GOT3 (cell line): ENCODE measurements around the gene CTNNBL1.

ENCODE experiments used
- DNase-seq: peaks from one replicate; lab custom pipeline; 2025; ENCODE audit warnings: mixed read lengths; lab: John Stamatoyannopoulos, UW

Gene CTNNBL1

DNA sequence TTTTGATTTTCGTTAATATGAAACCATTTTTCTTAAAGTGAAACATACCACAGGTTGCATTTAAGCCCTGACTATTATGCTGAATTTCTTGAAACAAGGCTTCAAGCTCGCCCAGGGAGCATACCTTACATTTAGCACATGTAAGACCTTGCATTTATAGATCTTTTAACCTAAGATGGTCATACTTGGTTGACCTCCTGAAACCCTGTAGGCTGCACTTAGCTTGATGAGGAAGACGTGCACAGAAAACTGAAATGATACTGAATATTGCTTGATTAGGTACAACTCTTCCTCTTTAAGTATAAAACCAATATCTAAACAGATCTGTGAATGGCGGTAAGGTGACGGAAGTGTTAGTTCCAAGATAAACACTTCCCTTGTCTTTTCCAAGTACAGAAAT is 82.2 kb downstream of the CTNNBL1 start:
- no peak for DNase-seq

DNA sequence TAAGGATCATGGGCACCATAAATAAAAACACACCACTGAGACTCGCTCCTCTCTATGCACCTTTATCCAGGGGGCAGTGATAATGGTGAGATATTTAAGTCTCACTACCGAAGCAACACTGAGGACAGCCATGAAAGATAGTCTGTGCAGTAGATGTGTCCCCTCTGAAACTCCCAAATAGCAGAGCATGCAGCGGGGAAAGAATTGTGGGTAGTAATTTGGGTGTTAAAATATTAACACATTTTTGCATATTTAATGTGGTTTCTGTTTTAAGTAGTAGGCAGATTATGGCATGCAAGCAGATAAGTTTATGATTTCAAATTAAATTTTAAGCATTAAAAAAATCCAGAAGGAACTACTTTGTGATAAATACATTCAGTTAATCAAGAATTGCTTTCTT is 82.7 kb downstream of the CTNNBL1 start:
- DNase-seq: no peak

- DNase-seq: no peak
Measured at GRCh38 chr20:37777012-37777950, 83.5 kb downstream of the CTNNBL1 start.

DNA sequence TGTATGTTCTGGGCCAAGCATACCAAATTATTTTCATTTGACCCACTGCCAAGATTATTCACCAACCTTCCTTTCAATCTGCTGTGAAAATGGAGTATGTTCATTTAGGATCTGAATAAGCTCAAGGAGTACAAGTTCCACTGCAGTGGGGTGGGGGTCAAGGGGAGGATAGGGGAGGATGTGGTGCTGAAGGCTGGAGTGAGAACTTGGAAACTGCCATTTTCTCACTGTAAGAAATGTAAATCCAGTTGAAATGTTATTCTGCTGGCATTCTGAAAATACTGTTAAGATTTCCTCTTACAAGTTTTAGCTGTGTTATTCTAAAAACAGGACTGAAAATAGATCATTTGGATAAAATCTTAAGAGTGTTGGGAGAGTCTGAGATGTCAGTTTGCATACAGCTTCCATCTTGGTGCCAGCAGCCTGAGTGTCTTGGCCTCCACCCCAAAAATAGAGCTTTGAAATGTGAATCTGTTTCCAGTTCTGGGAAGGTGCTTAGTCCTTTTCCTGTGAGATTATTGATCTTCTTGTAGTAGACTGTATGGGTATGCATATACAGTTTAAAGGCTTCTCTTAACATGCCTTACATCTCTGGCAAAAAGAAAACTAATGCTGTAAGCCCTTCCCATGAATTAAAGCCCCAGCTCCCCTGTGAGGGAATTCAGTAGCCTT is 84.3 kb downstream of the CTNNBL1 start:
- DNase-seq: no peak

GRCh38 chr20:37781626-37782025 is 87.8 kb downstream of the CTNNBL1 start:
- no peak for DNase-seq

- no peak for DNase-seq
Measured at GRCh38 chr20:37786043-37786442, 92.2 kb downstream of the CTNNBL1 start.

DNA sequence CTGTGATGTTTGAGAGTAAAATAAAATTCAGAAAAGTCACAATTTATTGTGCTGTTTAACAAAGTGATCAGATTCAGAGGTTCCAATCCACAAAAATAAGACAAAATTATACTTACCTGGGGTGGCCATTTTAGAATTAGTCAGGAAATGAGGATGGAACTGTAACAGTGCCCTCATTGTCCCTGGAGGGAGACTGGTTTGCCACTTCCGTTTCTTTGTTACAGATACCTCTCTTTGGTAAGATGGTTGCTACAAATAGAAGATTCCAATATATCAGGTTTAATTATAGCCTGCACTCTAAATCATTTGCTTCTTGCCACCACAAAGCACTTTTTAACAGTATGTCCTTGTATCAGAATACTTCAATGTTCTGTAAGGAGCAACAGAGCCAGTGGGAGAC is 95.6 kb downstream of the CTNNBL1 start:
- DNase-seq: no peak

DNA sequence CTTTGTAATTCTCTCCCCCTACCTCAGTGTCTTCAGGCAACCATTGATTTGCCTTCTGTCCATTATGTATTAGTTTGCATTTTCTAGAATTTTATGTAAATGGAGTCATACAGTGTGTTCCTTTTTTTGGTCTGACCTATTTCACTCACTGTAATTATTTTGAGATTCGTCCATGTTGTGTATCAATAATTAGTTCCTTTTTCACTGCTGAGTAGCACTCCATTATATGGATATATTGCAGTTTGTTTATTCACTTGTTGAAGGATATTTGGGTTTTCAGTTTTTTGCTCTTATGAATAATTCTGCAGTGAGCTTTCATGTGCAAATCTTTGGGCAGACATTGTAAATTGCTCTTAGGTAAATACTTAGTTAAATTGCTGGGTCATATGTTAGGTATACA is 97.1 kb downstream of the CTNNBL1 start:
- DNase-seq: no peak

DNA sequence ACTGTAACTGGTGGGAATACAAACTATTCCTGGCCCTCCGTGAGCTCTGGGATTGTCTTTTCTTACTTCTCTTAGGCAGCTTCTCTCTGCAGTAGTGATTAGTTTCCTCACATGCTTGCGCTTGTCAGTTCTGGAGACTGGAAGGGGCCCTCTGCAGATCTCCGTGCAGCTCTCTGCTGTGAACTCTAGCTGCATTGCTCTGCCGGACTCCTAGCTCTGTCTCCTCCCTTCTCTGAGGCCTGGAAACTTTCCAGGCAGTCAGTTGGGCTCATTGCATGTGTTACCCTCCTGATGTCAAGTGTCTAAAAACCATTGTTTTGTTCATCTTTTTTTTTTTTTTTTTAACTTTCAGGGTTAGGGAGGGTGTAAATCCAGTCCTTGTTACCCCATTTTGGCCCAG is 102.3 kb downstream of the CTNNBL1 start:
- no peak for DNase-seq

DNA sequence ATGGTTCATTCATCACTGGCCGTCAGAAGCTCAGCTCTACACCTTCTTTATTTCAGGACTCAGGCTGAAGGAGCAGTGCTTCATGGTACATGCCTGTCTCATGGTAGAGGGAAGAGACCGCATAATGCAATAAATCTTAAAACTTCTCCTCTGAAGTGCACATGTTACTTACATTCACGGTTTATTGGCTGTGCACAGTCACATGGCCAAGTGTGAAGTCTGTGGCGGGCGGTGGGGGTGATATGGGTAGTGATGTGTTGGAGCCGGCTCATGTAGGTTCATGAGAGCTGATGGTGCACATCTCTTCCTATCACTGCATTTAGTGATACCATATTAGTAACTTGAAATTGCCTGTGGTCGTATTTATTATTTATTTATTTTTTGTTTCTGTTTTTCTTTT is 102.9 kb downstream of the CTNNBL1 start:
- DNase-seq: no peak

DNA sequence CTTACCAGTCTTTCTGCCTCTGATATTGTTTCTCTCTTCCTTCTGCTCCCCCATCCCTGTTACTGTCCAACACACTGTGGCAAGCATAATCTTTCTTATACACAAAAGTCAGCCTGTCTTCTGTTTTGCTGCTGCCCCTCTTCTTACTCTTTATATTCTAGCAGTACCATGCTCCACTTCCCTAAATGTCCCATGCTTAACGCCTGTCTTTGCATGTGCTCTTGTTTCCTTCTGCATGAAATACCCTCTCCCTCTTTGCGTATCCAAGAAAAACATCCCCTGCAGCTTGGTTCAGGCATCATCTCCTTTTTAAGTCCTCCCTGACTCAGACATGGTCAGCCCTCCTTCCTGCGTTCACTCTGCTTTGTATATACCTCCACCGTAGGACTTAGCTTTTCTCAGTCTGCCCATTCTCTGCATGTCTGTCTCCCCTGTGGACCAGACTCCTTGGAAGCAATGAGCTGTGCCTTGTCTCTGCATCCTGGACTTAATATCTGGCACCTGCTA is 103.9 kb downstream of the CTNNBL1 start:
- no peak for DNase-seq

DNA sequence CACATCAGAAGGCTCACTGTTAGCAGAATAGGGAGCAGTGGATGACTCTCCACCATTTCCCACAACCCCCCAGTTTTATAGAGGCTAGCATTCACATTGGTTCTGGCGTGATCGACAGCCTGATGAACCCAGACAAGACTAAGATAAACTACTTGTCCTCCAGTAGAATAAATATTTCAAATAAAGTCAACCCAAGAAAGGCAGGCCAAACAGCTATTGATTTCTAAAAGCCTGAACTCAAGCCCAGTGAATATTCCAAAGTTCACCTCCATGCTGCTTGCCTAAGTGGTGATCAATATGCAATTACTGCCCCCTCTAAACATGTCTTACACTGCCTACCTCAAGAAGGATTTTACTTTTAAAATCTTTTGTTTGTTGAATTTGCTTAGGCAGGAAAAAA is 104.5 kb downstream of the CTNNBL1 start:
- DNase-seq: no peak

DNA sequence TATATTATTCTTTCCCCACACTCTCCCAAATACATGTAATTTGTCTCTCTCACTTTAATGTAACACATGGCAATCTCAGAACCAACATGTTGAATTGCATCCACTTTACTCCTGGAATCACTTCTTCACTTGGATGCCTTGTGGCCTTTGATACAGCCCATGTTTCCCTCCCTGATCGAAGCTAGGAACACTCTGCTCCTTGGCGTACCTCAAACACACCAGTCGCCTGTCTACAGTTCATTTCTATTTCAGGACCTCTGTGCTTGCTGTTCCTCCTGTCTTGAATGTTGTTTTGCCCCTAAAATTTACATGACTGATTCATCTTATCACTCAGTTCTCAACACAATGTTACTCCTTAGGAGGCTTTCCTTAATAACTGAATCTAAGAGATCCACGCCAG is 106.8 kb downstream of the CTNNBL1 start:
- no peak for DNase-seq

GRCh38 chr20:37801921-37802320 is 108.1 kb downstream of the CTNNBL1 start:
- DNase-seq: no peak

- DNase-seq: no peak
Measured at GRCh38 chr20:37803438-37804307, 109.8 kb downstream of the CTNNBL1 start.

DNA sequence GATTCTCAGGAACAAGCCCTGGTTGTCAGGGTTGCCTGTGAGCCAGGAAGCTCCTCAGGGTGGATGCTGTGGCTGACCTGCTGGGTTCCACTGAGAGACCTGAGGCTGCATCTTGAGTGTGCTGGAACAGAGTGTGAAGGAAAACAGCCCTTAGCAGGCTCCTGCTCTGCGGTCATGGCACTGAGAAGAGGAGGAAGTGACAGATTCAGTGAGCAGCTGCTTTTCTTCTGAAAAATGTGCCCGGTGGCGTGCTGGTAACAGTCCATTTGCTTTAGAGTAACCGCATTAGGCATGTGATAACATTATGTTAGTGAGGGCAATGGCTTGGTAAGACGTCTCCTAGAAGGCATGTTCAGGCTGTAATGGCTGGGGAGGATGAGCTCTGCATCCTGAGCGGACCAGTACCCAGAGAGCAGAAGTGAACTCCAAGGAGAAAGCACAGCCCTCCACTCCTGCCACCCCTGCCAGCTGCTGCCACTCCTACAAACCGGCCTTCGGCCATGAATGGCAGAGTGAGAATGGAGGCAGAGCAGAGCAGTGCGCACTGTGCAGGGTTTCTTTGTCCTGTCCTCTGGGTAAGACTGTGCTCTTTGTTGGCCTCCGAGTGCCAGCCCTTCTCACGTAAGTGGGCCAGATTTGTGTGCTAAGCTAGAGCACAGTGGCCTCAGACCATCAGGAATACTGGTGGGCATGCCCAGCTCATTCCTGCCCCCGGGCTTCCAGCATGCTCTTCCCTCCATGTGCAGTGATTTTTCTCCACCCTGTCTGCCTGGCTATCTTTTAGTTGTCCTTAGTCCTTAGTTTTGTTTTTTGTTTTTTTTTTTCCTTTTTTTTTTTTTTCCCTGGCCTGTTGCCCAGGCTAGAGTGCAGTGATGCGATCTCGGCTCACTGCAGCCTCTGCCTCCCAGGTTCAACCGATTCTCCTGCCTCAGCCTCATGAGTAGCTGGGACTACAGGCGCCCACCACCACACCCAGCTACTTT is 111.0 kb downstream of the CTNNBL1 start:
- DNase-seq: no peak

- DNase-seq: no peak
Measured at GRCh38 chr20:37807471-37808232, 113.8 kb downstream of the CTNNBL1 start.

DNA sequence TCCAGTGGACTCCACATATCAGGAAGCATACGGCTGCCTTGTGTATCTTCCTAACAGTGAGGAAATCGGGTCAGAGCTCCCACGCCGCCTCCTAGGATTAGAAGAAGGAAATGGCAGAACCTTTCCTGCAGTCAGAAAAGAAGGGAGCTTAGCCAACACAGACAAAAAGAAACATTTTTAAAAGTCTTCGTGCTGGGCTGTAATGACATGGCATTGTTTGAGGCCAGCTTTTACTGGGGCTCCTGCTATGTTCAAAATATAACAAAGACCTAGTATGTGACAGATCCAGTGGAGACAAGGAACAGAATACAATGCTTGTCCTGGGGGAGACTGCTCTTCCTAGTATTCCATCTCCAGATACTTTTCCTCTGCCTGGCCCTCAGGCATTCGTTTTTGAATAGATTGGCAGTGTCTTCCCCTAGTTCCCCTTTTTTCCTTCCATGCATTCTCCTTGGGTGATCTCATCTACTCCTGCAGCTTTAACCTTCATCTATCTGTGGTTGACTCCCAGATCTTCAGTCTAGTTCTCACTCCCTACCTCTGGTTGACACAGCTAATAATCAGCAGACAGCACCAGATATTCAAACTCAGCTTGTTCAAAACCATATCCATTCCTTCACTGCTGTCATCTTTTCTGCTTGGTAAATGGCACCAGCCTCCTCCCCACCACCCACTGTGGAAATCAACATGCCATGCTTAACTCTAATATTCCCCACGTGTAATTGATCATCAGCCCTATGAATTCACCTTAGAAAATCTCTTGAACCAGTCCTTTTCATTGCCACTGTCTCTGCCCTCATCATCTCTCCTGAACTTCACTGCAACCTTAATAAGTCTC is 114.6 kb downstream of the CTNNBL1 start:
- DNase-seq: no peak

- DNase-seq: no peak
Measured at GRCh38 chr20:37810027-37810426, 116.2 kb downstream of the CTNNBL1 start.
